ENCODE results near the gene CDX2. TPM values are rescaled to one million over a fixed set of nuclear protein-coding genes. Genes with fewer than 3 reads are reported as not detected.

The CDX2 gene
- total RNA-seq, 1 experiment from 2014 or later = 5.1 TPM

DNA sequence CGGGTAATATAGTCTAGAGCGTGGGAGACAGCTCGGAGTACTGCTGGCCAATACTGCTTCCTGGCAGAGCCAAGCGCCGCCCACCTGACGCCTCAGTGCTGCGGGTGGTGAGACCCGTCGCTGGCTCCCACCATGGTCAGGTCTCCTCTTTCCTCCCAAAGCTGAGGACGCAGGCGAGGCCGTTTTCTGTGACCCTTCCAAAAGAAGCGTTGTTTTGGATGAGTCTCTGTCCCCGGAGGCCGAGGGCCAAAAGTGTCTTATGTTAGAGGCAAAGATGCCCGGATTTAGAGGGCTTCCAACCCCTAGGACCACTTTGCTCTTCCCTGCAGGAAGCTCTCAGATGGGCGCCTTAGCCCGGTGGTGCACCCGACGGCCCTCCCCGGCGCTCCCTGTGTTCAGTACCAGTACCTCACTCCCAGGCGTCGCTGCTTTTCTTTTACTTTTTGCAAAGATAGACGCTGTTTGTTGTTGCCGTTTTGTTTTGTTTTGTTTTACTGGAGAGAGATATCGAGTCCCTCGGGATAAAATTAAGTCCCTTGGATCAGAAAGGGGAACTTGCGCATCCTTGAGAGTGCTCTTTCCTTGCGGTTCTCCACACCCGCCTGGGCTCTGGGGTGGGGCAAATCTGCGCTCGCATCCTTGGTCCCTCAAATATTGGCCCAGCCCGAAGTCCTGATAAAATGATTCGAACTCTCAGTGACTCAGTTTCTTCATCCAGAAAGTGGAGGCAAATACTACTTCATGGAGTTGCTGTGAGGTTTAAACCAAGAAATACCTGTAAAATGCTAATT, 42.3 kb downstream of the CDX2 start:
- no peaks in the 10 kb centered on the region for H3K36me3 ChIP-seq (ENCODE audit: control insufficient read depth, insufficient read depth, low read length)
- no peak overlapping the region for H3K4me3 ChIP-seq (ENCODE audit: low read depth in 2 of 2, low read length in 2 of 2)
- no peak for ATAC-seq
- intact Hi-C loops (cut with micrococcal nuclease; ENCODE audit: unreplicated experiment) (no loop called here), in situ Hi-C loops (cut with HindIII; ENCODE audit: low pct_unique_long_range_greater_than_20kb, low sequenced_read_pairs) (no loop called here)
- H3K27me3 ChIP-seq (ENCODE audit: control insufficient read depth, insufficient read depth, low read length) = no peaks in the 10 kb centered on the region
- no peak overlapping the region for H3K27ac ChIP-seq (ENCODE audit: low read length)
- POLR2A ChIA-PET = no interaction called here
- H3K9me3 ChIP-seq (ENCODE audit: control insufficient read depth, insufficient read depth, low read depth, low read length) = no peaks in the 10 kb centered on the region
- DNase-seq (ENCODE audit: low read depth, low spot score) = no peak
- CTCF ChIA-PET = no interaction called here
- BruUV-seq (replicated peaks) = no TSS peak
- H3K4me1 ChIP-seq (ENCODE audit: control insufficient read depth, insufficient read depth, low read length) = 0 out of 2 replicates have a peak, but pooled peaks cover 3% of the 10 kb centered on the region
- TF ChIP-seq POLR2AphosphoS5 (IDR thresholded peaks at IDR 0.05; ENCODE audit: low read depth, low read length) (no peak), CTCF (IDR thresholded peaks at IDR 0.05) (no peak), SIN3A (IDR thresholded peaks at IDR 0.05; ENCODE audit: borderline replicate concordance, insufficient read depth, low read depth, low read length) (no peak), TCF7L2 (IDR thresholded peaks at IDR 0.05; ENCODE audit: low read depth, low read length) (no peak)
- TF ChIP-seq, protein P1, sequence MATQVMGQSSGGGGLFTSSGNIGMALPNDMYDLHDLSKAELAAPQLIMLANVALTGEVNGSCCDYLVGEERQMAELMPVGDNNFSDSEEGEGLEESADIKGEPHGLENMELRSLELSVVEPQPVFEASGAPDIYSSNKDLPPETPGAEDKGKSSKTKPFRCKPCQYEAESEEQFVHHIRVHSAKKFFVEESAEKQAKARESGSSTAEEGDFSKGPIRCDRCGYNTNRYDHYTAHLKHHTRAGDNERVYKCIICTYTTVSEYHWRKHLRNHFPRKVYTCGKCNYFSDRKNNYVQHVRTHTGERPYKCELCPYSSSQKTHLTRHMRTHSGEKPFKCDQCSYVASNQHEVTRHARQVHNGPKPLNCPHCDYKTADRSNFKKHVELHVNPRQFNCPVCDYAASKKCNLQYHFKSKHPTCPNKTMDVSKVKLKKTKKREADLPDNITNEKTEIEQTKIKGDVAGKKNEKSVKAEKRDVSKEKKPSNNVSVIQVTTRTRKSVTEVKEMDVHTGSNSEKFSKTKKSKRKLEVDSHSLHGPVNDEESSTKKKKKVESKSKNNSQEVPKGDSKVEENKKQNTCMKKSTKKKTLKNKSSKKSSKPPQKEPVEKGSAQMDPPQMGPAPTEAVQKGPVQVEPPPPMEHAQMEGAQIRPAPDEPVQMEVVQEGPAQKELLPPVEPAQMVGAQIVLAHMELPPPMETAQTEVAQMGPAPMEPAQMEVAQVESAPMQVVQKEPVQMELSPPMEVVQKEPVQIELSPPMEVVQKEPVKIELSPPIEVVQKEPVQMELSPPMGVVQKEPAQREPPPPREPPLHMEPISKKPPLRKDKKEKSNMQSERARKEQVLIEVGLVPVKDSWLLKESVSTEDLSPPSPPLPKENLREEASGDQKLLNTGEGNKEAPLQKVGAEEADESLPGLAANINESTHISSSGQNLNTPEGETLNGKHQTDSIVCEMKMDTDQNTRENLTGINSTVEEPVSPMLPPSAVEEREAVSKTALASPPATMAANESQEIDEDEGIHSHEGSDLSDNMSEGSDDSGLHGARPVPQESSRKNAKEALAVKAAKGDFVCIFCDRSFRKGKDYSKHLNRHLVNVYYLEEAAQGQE (IDR thresholded peaks at IDR 0.05; ENCODE audit: insufficient read depth in 1 of 2, low read depth in 2 of 2, low read length in 1 of 2) = no peak

DNA sequence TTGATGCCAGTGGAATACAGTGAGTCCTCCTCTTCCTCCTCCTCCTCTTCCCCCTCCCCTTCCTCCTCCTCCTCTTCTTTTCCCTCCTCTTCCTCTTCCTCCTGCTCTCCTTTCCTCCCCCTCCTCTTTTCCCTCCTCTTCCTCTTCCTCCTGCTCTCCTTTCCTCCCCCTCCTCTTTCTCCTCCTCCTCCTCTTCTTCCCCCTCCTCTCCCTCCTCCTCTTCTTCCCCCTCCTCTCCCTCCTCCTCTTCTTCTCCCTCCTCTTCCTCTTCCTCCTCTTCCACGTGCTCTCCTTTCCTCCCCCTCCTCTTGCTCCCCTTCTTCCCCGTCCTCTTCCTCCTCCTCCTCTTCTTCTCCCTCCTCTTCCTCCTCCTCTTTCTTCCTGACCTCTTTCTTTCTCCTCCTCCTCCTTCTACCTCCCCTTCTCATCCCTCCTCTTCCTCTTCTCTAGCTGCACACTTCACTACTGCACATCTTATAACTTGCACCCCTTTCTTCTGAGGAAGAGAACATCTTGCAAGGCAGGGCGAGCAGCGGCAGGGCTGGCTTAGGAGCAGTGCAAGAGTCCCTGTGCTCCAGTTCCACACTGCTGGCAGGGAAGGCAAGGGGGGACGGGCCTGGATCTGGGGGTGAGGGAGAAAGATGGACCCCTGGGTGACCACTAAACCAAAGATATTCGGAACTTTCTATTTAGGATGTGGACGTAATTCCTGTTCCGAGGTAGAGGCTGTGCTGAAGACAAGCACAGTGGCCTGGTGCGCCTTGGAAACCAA, 43.7 kb downstream of the CDX2 start:
- ATAC-seq = no peak
- DNase-seq (ENCODE audit: low read depth, low spot score) = no peak
- no peaks in the 10 kb centered on the region for H3K27me3 ChIP-seq (ENCODE audit: control insufficient read depth, insufficient read depth, low read length)
- ChIA-PET POLR2A (no interaction called here), CTCF (no interaction called here)
- H3K4me3 ChIP-seq (ENCODE audit: low read depth in 2 of 2, low read length in 2 of 2) = no peak overlapping the region
- no peak overlapping the region for H3K27ac ChIP-seq (ENCODE audit: low read length)
- no peaks in the 10 kb centered on the region for H3K9me3 ChIP-seq (ENCODE audit: control insufficient read depth, insufficient read depth, low read depth, low read length)
- no peaks in the 10 kb centered on the region for H3K36me3 ChIP-seq (ENCODE audit: control insufficient read depth, insufficient read depth, low read length)
- intact Hi-C loops (cut with micrococcal nuclease; ENCODE audit: unreplicated experiment) = no loop called here
- H3K4me1 ChIP-seq (ENCODE audit: control insufficient read depth, insufficient read depth, low read length) = 0 out of 2 replicates have a peak, but pooled peaks cover 3% of the 10 kb centered on the region
- no TSS peak for BruUV-seq (replicated peaks)
- in situ Hi-C loops (cut with HindIII; ENCODE audit: low pct_unique_long_range_greater_than_20kb, low sequenced_read_pairs) = no loop called here
- TF ChIP-seq SIN3A (IDR thresholded peaks at IDR 0.05; ENCODE audit: borderline replicate concordance, insufficient read depth, low read depth, low read length) (no peak), POLR2AphosphoS5 (IDR thresholded peaks at IDR 0.05; ENCODE audit: low read depth, low read length) (no peak)
